Measurements from ENCODE around the gene GGCT.

DNA sequence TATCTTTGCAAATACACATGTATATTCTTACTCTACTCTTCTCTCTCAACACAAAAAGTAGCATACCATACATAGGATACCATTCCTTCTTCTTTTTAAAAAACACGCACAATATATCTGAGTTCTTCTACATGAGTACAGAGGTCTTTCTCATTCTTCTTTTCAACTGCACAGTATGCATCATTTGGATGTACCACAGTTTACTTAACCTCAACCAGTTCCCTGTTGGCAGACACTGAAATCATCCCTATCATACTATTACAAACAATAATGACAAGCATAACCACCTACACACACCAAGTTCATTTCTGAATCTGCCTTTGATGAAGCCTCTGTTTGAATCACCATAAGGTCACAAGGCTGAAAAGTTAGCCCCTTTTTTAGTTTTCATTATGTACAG is 25.7 kb upstream of the GGCT start:
- TF ChIP-seq POLR2AphosphoS5 (IDR thresholded peaks at IDR 0.05; ENCODE audit: insufficient read depth, low read depth, low read length) (no peak), POLR2A (IDR thresholded peaks at IDR 0.05; ENCODE audit: low read depth, low read length) (no peak)
- TF ChIP-seq, protein P1, sequence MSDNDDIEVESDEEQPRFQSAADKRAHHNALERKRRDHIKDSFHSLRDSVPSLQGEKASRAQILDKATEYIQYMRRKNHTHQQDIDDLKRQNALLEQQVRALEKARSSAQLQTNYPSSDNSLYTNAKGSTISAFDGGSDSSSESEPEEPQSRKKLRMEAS (IDR thresholded peaks at IDR 0.05; ENCODE audit: insufficient read depth, insufficient read length), result no peak
- TF ChIP-seq, protein P2, sequence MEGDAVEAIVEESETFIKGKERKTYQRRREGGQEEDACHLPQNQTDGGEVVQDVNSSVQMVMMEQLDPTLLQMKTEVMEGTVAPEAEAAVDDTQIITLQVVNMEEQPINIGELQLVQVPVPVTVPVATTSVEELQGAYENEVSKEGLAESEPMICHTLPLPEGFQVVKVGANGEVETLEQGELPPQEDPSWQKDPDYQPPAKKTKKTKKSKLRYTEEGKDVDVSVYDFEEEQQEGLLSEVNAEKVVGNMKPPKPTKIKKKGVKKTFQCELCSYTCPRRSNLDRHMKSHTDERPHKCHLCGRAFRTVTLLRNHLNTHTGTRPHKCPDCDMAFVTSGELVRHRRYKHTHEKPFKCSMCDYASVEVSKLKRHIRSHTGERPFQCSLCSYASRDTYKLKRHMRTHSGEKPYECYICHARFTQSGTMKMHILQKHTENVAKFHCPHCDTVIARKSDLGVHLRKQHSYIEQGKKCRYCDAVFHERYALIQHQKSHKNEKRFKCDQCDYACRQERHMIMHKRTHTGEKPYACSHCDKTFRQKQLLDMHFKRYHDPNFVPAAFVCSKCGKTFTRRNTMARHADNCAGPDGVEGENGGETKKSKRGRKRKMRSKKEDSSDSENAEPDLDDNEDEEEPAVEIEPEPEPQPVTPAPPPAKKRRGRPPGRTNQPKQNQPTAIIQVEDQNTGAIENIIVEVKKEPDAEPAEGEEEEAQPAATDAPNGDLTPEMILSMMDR (IDR thresholded peaks at IDR 0.05; ENCODE audit: extremely low read depth in 1 of 2, insufficient read depth in 1 of 2, low read depth in 1 of 2, low read length in 2 of 2), result no peak
